Ascending aorta (tissue), 2 donors: ENCODE measurements around the gene CAST. TPM values are rescaled to one million over a fixed set of nuclear protein-coding genes. Genes with fewer than 3 reads are reported as not detected.

ENCODE experiments used
- DNase-seq, 2 donors: peaks; one replicate each; pipeline ENCODE4 v3.0.0-alpha.2; 2019; ENCODE audit warnings: low spot score in 2 of 2
- H3K27ac ChIP-seq, 2 donors: fragments of 200-600 bp; sonication (generic); one replicate each; pipeline ENCODE4 v1.5.1; 2016 to 2017; ENCODE audit warnings: mild to moderate bottlenecking in 1 of 2
- H3K27me3 ChIP-seq: fragments of 200-600 bp; sonication (generic); one replicate; pipeline ENCODE4 v1.5.1; 2017
- H3K36me3 ChIP-seq, 2 donors: fragments of 200-600 bp; sonication (generic); one replicate each; pipeline ENCODE4 v1.5.1; 2016
- H3K4me1 ChIP-seq, 2 donors: fragments of 200-600 bp; sonication (generic); one replicate each; pipeline ENCODE4 v1.5.1; 2016 to 2017; ENCODE audit warnings: mild to moderate bottlenecking in 1 of 2
- H3K4me3 ChIP-seq, 2 donors: fragments of 200-600 bp; sonication (generic); one replicate each; pipeline ENCODE4 v1.5.1; 2016 to 2017; ENCODE audit warnings: mild to moderate bottlenecking in 1 of 2
- H3K9me3 ChIP-seq, 2 donors: fragments of 200-600 bp; sonication (generic); one replicate each; pipeline ENCODE4 v1.5.1; 2016
- intact Hi-C: fragments of 100-400 bp; cut with DNase I; formaldehyde crosslinking; loops from one replicate; pipeline ENCODE4 v1.15.1; 2023
- total RNA-seq: library from RNA; depleted of rRNA; stranded (reverse); fragments of >200 nt; gene quantifications from one replicate; pipeline ENCODE4 v1.1.0, GENCODE V29; 2016
- TF ChIP-seq, protein P1 (sequence below), 3 experiments: fragments of 200-600 bp in 2 of 3; fragments of 450-650 bp in 1 of 3; sonication (generic) in 2 of 3; IDR thresholded peaks; one replicate each; pipeline ENCODE4 v1.5.1; 2016 to 2019; ENCODE audit warnings: antibody characterized with exemption in 3 of 3, mild to moderate bottlenecking in 1 of 3, moderate library complexity in 1 of 3

Gene CAST
- total RNA-seq, 1 donor from 2014 or later, result 266 TPM

DNA sequence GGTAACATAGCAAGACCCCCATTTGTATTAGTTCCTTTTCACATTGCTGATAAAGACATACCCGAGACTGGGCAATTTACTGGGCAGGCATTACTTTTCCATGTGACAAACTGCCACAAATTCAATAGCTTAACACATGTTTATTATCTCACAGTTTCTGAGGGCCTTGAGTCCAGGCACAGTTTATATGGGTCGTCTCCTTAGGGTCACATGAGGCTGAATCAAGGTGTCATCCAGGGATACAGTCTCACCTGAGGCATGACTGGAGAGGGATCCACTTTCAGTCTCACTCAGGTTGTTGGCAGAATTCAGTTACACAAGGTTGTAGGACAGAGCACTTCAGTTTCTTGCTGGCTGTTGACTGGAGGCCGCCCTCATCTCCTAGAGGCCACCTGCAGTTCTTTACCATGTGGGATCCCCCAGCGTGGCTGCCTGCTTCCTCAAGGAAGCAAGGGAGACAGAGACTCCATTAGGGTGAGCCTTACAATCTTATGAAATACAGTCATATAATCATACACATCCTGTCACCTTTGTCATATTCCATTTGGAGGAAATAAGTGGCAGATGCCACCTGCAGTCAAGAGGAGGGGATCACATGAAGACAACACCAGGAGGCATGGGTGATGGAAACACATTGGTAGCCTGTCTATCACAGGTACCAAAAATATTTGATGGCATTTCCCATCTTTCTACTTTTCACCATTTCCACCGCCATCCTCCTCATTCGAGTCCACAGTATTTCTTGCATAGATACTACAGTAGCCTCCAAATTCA is 160.7 kb downstream of the CAST start:
- TF ChIP-seq, protein P1, sequence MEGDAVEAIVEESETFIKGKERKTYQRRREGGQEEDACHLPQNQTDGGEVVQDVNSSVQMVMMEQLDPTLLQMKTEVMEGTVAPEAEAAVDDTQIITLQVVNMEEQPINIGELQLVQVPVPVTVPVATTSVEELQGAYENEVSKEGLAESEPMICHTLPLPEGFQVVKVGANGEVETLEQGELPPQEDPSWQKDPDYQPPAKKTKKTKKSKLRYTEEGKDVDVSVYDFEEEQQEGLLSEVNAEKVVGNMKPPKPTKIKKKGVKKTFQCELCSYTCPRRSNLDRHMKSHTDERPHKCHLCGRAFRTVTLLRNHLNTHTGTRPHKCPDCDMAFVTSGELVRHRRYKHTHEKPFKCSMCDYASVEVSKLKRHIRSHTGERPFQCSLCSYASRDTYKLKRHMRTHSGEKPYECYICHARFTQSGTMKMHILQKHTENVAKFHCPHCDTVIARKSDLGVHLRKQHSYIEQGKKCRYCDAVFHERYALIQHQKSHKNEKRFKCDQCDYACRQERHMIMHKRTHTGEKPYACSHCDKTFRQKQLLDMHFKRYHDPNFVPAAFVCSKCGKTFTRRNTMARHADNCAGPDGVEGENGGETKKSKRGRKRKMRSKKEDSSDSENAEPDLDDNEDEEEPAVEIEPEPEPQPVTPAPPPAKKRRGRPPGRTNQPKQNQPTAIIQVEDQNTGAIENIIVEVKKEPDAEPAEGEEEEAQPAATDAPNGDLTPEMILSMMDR (IDR thresholded peaks at IDR 0.05), result no peak
- intact Hi-C loops, result no loop called here

DNA sequence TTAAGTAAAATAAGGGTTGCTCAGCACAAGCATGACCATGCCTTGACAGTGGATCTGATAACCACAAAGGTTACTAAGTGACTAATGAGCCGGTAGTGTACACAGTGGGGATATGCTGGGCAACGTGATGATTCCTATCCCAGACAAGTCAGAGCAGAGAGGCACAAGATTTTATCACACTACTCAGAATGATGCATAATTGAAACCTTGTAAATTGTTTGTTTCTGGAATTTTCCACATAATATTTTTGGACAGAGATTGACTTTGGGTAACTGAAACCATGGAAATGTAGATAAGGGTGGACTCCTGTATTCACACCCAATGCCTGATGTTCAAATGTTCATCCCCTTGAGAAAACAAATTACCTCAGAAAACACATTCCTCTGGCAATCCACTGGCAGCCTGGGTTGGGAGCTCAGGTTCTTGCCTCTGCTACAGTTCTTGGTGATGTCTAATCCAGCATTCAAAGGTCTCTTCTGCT is 161.8 kb downstream of the CAST start:
- DNase-seq, result no peak
- H3K36me3 ChIP-seq, result no peaks in the 10 kb centered on the region
- H3K9me3 ChIP-seq, result no peaks in the 10 kb centered on the region
- no peaks in the 10 kb centered on the region for H3K27me3 ChIP-seq
- no peak overlapping the region for H3K4me3 ChIP-seq
- intact Hi-C loops, result no loop called here
- TF ChIP-seq, protein P1 (IDR thresholded peaks at IDR 0.05), result no peak
- H3K27ac ChIP-seq, result no peak overlapping the region
- H3K4me1 ChIP-seq, result no peaks in the 10 kb centered on the region

More for the DNA sequence above, 160.7 kb downstream of the CAST start:
- no peak overlapping the region for H3K27ac ChIP-seq
- no peak overlapping the region for H3K4me3 ChIP-seq
- H3K9me3 ChIP-seq, result no peaks in the 10 kb centered on the region
- no peaks in the 10 kb centered on the region for H3K27me3 ChIP-seq
- no peaks in the 10 kb centered on the region for H3K36me3 ChIP-seq
- no peak for DNase-seq
- H3K4me1 ChIP-seq, result no peaks in the 10 kb centered on the region

Other genes with a start within 250 kb of the CAST start
- 3.2 TPM for gene PCSK1, start 229.1 kb upstream of the CAST start, total RNA-seq
- 41.3 TPM for gene ERAP1, start 145.6 kb downstream of the CAST start, total RNA-seq
- gene ERAP2, start 214.1 kb downstream of the CAST start, total RNA-seq, result 20.6 TPM